HepG2 (cell line): ENCODE results near the gene ATP8A1. TPM values are rescaled to one million over a fixed set of nuclear protein-coding genes. Genes with fewer than 3 reads are reported as not detected.

Source experiments
- BHLHE40 ChIP-seq: IDR thresholded peaks from 2 replicates; pipeline ENCODE4 v1.6.1; 2011; ENCODE audit warnings: low read length, improper control_type of control experiment
- CHD4 ChIP-seq: fragments of 200-600 bp; sonication (generic); IDR thresholded peaks from 2 replicates; pipeline ENCODE4 v1.7.0; 2017; ENCODE audit warnings: mild to moderate bottlenecking, low read length, borderline replicate concordance
- FOXJ3 ChIP-seq: sonication (generic); formaldehyde crosslinking; IDR thresholded peaks from 2 replicates; pipeline ENCODE4 v1.4.0; 2020; ENCODE audit warnings: missing genetic modification reagents, mild to moderate bottlenecking, borderline replicate concordance
- FOXM1 ChIP-seq: sonication (generic); formaldehyde crosslinking; IDR thresholded peaks from 2 replicates; pipeline ENCODE4 v1.5.0; 2020; ENCODE audit warnings: missing genetic modification reagents
- GABPA ChIP-seq, 2 experiments: IDR thresholded peaks; 2 replicates each; pipeline ENCODE4 v1.6.1; 2011 to 2016; ENCODE audit warnings: low read depth in 2 of 2, low read length in 1 of 2, missing biosample characterization in 1 of 2, missing genetic modification characterization in 1 of 2
- HHEX ChIP-seq: IDR thresholded peaks from 2 replicates; pipeline ENCODE4 v1.6.1; 2016; ENCODE audit warnings: control low read depth
- KAT2B ChIP-seq: fragments of 150-350 bp; IDR thresholded peaks from 2 replicates; pipeline ENCODE4 v1.6.1; 2014; ENCODE audit warnings: low read depth, low read length, borderline replicate concordance
- KDM3A ChIP-seq: IDR thresholded peaks from 2 replicates; pipeline ENCODE4 v1.6.1; 2018; ENCODE audit warnings: low read depth, missing compliant biosample characterization
- MEF2D ChIP-seq: sonication (generic); formaldehyde crosslinking; IDR thresholded peaks from 2 replicates; pipeline ENCODE4 v1.5.1; 2020; ENCODE audit warnings: mild to moderate bottlenecking, missing genetic modification reagents
- MIXL1 ChIP-seq: IDR thresholded peaks from 2 replicates; pipeline ENCODE4 v1.6.1; 2016
- MYNN ChIP-seq: sonication (generic); formaldehyde crosslinking; IDR thresholded peaks from 2 replicates; pipeline ENCODE4 v1.4.0; 2020; ENCODE audit warnings: mild to moderate bottlenecking, low read depth, missing genetic modification reagents
- NFYC ChIP-seq: IDR thresholded peaks from 2 replicates; pipeline ENCODE4 v1.6.1; 2016; ENCODE audit warnings: missing genetic modification reagents, missing compliant biosample characterization
- PATZ1 ChIP-seq: sonication (generic); formaldehyde crosslinking; IDR thresholded peaks from 2 replicates; pipeline ENCODE4 v1.4.0; 2020; ENCODE audit warnings: missing genetic modification reagents
- PAWR ChIP-seq: sonication (generic); formaldehyde crosslinking; IDR thresholded peaks from 2 replicates; pipeline ENCODE4 v1.4.0; 2020; ENCODE audit warnings: missing genetic modification reagents, mild to moderate bottlenecking, borderline replicate concordance
- RELA ChIP-seq: sonication (generic); formaldehyde crosslinking; IDR thresholded peaks from 2 replicates; pipeline ENCODE4 v1.4.0; 2020; ENCODE audit warnings: missing genetic modification reagents
- TIGD3 ChIP-seq: sonication (generic); formaldehyde crosslinking; IDR thresholded peaks from 2 replicates; pipeline ENCODE4 v1.5.1; 2020; ENCODE audit warnings: mild to moderate bottlenecking, missing genetic modification reagents, borderline replicate concordance
- ZKSCAN5 ChIP-seq: sonication (generic); formaldehyde crosslinking; IDR thresholded peaks from 2 replicates; pipeline ENCODE4 v1.5.1; 2020; ENCODE audit warnings: mild to moderate bottlenecking, missing genetic modification reagents
- ZNF10 ChIP-seq: sonication (generic); formaldehyde crosslinking; IDR thresholded peaks from 2 replicates; pipeline ENCODE4 v1.4.0; 2020; ENCODE audit warnings: mild to moderate bottlenecking, low read depth, missing genetic modification reagents, borderline replicate concordance
- ZNF30 ChIP-seq: sonication (generic); formaldehyde crosslinking; IDR thresholded peaks from 2 replicates; pipeline ENCODE4 v1.5.0; 2020; ENCODE audit warnings: mild to moderate bottlenecking, missing genetic modification reagents
- ZNF329 ChIP-seq: sonication (generic); formaldehyde crosslinking; IDR thresholded peaks from 2 replicates; pipeline ENCODE4 v1.9.0; 2021; ENCODE audit warnings: low read depth, mild to moderate bottlenecking, missing genetic modification reagents
- ZNF589 ChIP-seq: sonication (generic); formaldehyde crosslinking; conservative IDR thresholded peaks from 2 replicates; pipeline ENCODE4 v1.8.0; 2022; ENCODE audit warnings: mild to moderate bottlenecking, moderate library complexity, missing genetic modification reagents
- ZNF614 ChIP-seq: IDR thresholded peaks from 2 replicates; pipeline ENCODE4 v1.6.1; 2018; ENCODE audit warnings: missing biosample characterization, missing genetic modification reagents, inconsistent platforms, borderline replicate concordance
- ZNF740 ChIP-seq: sonication (generic); formaldehyde crosslinking; IDR thresholded peaks from 2 replicates; pipeline ENCODE4 v1.4.0; 2020; ENCODE audit warnings: missing genetic modification reagents
- ZNF839 ChIP-seq: sonication (generic); formaldehyde crosslinking; IDR thresholded peaks from 2 replicates; pipeline ENCODE4 v1.4.0; 2020; ENCODE audit warnings: missing genetic modification reagents, mild to moderate bottlenecking, borderline replicate concordance
- ZSCAN30 ChIP-seq: sonication (generic); formaldehyde crosslinking; IDR thresholded peaks from 2 replicates; pipeline ENCODE4 v1.5.0; 2020; ENCODE audit warnings: mild to moderate bottlenecking, missing genetic modification reagents
- polyA plus RNA-seq, 8 experiments: library from polyadenylated mRNA; depleted of rRNA in 3 of 8; stranded (reverse) in 7 of 8; unstranded in 1 of 8; fragments of >200 nt; fragmentation: Illumina TruSeq in 4 of 8; extraction: Trizol in 4 of 8; gene quantifications; 2 replicates each; pipeline versions ENCODE4 v1.2.1 to v1.2.3, GENCODE V29; 2011 to 2016; ENCODE audit warnings: low read depth in 4 of 8, missing spikeins in 1 of 8, mixed read lengths in 1 of 8; ENCODE audit not compliant: insufficient read depth in 1 of 8
- total RNA-seq, 5 experiments: library from RNA; depleted of rRNA; stranded (reverse); fragments of >200 nt; fragmentation: Illumina TruSeq; extraction: Trizol; gene quantifications; 2 replicates each; pipeline ENCODE4 v1.2.3, GENCODE V29; 2016; ENCODE audit warnings: low read depth in 1 of 5
- TF ChIP-seq, protein P1 (sequence below): sonication (generic); formaldehyde crosslinking; conservative IDR thresholded peaks from 2 replicates; pipeline ENCODE4 v1.4.0; 2020; ENCODE audit warnings: missing genetic modification reagents

The ATP8A1 gene
- total and polyA plus RNA-seq, 2 of the 13 experiments (the other 11 are each of a cell fraction or from before 2014, with no cell fraction given) = 1.7 to 6.2 TPM

- TF ChIP-seq ZNF740 (CRISPR knock-in tag) (peak; percentile 78; the same call in 1 of the 2 replicates), ZNF839 (no peak), GABPA (IDR thresholded peaks at IDR 0.05; ENCODE audit: low read depth, low read length) (no peak), GABPA (CRISPR knock-in tag; IDR thresholded peaks at IDR 0.05; ENCODE audit: low read depth) (peak; percentile 58), TIGD3 (CRISPR knock-in tag) (no peak), ZNF589 (CRISPR knock-in tag) (no peak), PAWR (CRISPR knock-in tag) (no peak), MIXL1 (no peak), FOXM1 (no peak), NFYC (CRISPR knock-in tag) (no peak; the same call in 1 of the 2 replicates), PATZ1 (CRISPR knock-in tag) (peak; percentile 68), HHEX (no peak), KAT2B (no peak), MYNN (CRISPR knock-in tag) (0 out of 2 replicates have a peak, but pooled peaks have one; percentile 40), ZSCAN30 (0 out of 2 replicates have a peak, but pooled peaks have one; percentile 61), MEF2D (no peak; the same call in 1 of the 2 replicates), ZNF10 (CRISPR knock-in tag) (no peak), ZKSCAN5 (CRISPR knock-in tag) (no peak), KDM3A (CRISPR knock-in tag) (peak; percentile 53), CHD4 (no peak), RELA (no peak), FOXJ3 (CRISPR knock-in tag) (no peak), BHLHE40 (peak; percentile 97), ZNF329 (CRISPR knock-in tag) (no peak), ZNF30 (CRISPR knock-in tag) (no peak), ZNF614 (CRISPR knock-in tag) (peak; percentile 59; the same call in 1 of the 2 replicates)
- TF ChIP-seq, protein P1, sequence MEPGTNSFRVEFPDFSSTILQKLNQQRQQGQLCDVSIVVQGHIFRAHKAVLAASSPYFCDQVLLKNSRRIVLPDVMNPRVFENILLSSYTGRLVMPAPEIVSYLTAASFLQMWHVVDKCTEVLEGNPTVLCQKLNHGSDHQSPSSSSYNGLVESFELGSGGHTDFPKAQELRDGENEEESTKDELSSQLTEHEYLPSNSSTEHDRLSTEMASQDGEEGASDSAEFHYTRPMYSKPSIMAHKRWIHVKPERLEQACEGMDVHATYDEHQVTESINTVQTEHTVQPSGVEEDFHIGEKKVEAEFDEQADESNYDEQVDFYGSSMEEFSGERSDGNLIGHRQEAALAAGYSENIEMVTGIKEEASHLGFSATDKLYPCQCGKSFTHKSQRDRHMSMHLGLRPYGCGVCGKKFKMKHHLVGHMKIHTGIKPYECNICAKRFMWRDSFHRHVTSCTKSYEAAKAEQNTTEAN = 0 out of 2 replicates have a peak, but pooled peaks have one; percentile 33
Measured at GRCh38 chr4:42656944-42657792, at the start of gene ATP8A1 (continued).
